ENCODE results near the gene FN3K.

Gene FN3K

GRCh38 chr17:82699551-82699950, 35.9 kb upstream of the FN3K start:
- H3K4me3 ChIP-seq (replicated peaks; ENCODE audit: low read depth, low read length), result no peak overlapping the region; the same call in 1 of the 2 replicates
- TF ChIP-seq, protein P1, sequence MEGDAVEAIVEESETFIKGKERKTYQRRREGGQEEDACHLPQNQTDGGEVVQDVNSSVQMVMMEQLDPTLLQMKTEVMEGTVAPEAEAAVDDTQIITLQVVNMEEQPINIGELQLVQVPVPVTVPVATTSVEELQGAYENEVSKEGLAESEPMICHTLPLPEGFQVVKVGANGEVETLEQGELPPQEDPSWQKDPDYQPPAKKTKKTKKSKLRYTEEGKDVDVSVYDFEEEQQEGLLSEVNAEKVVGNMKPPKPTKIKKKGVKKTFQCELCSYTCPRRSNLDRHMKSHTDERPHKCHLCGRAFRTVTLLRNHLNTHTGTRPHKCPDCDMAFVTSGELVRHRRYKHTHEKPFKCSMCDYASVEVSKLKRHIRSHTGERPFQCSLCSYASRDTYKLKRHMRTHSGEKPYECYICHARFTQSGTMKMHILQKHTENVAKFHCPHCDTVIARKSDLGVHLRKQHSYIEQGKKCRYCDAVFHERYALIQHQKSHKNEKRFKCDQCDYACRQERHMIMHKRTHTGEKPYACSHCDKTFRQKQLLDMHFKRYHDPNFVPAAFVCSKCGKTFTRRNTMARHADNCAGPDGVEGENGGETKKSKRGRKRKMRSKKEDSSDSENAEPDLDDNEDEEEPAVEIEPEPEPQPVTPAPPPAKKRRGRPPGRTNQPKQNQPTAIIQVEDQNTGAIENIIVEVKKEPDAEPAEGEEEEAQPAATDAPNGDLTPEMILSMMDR (IDR thresholded peaks at IDR 0.05; ENCODE audit: insufficient read depth, low read length, poor library complexity, severe bottlenecking), result no peak
- no peak for DNase-seq (ENCODE audit: extremely low read depth, insufficient read length)
- no peaks in the 10 kb centered on the region for H3K27me3 ChIP-seq (replicated peaks; ENCODE audit: control insufficient read depth, insufficient read depth, low read length)
- H3K36me3 ChIP-seq (ENCODE audit: control insufficient read depth, insufficient read depth, low read length), result no peaks in the 10 kb centered on the region

DNA sequence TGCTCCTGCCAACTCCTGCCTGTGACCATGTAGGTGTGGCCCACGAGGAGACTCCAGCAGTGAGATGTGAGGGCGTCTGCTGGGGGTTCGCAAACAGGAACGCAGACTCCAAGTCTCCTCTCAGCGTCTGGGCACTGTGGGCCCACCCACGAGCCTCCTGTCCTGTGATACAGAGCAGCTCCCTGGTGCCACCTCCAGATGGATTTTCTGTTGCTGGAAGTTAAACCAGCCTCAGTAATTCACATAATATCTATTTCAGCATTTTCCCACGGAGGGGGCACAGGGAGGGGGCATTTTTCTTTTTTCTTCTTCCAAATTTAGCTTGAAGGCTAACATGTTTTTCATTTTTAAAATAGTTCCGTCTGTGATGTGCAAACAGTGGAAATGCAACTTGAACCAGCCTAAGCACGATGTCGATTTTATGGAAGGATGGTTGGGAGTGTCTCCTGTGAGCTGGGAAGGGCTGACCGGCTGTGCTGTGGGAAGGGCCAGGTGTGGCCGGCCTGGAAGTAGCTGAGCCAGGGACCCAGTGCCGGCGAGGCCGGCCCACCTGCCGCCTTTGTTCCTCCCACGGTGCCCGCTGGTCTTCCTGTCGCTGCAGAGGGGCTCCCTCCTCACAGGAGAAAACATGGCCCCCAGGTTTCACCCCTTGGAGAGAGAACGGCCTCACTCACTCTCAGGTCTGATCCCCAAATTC, 33.0 kb upstream of the FN3K start:
- TF ChIP-seq, protein P1 (IDR thresholded peaks at IDR 0.05; ENCODE audit: insufficient read depth, low read length, poor library complexity, severe bottlenecking), result no peak
- Histone ChIP-seq H3K36me3 (ENCODE audit: control insufficient read depth, insufficient read depth, low read length) (no peaks in the 10 kb centered on the region), H3K27me3 (replicated peaks; ENCODE audit: control insufficient read depth, insufficient read depth, low read length) (no peaks in the 10 kb centered on the region), H3K4me3 (replicated peaks; ENCODE audit: low read depth, low read length) (no peak overlapping the region)
- DNase-seq (ENCODE audit: extremely low read depth, insufficient read length), result no peak

GRCh38 chr17:82703036-82703745, 32.2 kb upstream of the FN3K start:
- H3K36me3 ChIP-seq (ENCODE audit: control insufficient read depth, insufficient read depth, low read length), result no peaks in the 10 kb centered on the region
- TF ChIP-seq, protein P1 (IDR thresholded peaks at IDR 0.05; ENCODE audit: insufficient read depth, low read length, poor library complexity, severe bottlenecking), result no peak
- H3K4me3 ChIP-seq (replicated peaks; ENCODE audit: low read depth, low read length), result no peak overlapping the region
- DNase-seq (ENCODE audit: extremely low read depth, insufficient read length), result no peak
- no peaks in the 10 kb centered on the region for H3K27me3 ChIP-seq (replicated peaks; ENCODE audit: control insufficient read depth, insufficient read depth, low read length)

GRCh38 chr17:82703935-82704865, 31.2 kb upstream of the FN3K start:
- H3K27me3 ChIP-seq (replicated peaks; ENCODE audit: control insufficient read depth, insufficient read depth, low read length), result no peaks in the 10 kb centered on the region
- no peaks in the 10 kb centered on the region for H3K36me3 ChIP-seq (ENCODE audit: control insufficient read depth, insufficient read depth, low read length)
- TF ChIP-seq, protein P1 (IDR thresholded peaks at IDR 0.05; ENCODE audit: insufficient read depth, low read length, poor library complexity, severe bottlenecking), result no peak
- DNase-seq (ENCODE audit: extremely low read depth, insufficient read length), result no peak
- H3K4me3 ChIP-seq (replicated peaks; ENCODE audit: low read depth, low read length), result no peak overlapping the region

DNA sequence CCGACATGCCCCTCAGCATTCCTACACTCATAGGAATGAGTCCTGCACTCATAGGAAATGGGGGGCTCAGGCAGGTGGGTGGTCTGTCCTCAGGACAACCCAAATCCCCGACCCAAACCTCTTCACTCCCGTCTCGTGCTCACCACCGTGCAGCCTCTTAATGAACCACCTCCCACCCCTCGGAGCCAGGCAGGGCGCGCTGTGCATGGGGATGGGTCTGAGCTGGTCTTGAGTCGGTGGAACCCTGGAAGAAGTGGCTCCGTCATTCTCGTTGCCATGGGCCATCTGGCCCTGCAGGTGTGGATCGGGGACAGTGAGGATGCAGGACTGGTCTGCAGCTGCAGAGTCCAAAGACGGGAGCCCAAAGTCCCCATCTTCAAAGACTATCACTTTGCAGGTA, 30.5 kb upstream of the FN3K start:
- no peak overlapping the region for H3K4me3 ChIP-seq (replicated peaks; ENCODE audit: low read depth, low read length)
- TF ChIP-seq, protein P1 (IDR thresholded peaks at IDR 0.05; ENCODE audit: insufficient read depth, low read length, poor library complexity, severe bottlenecking), result no peak
- no peaks in the 10 kb centered on the region for H3K27me3 ChIP-seq (replicated peaks; ENCODE audit: control insufficient read depth, insufficient read depth, low read length)
- no peaks in the 10 kb centered on the region for H3K36me3 ChIP-seq (ENCODE audit: control insufficient read depth, insufficient read depth, low read length)
- DNase-seq (ENCODE audit: extremely low read depth, insufficient read length), result no peak

All from GM06990 (cell line).